Smooth muscle cell (in vitro differentiated cells): ENCODE data around the gene TUB. TPM values are rescaled to one million over a fixed set of nuclear protein-coding genes. Genes with fewer than 3 reads are reported as not detected.

Experiments
- DNase-seq: peaks from one replicate; lab custom pipeline; 2025; ENCODE audit not compliant: unreplicated experiment; lab: John Stamatoyannopoulos, UW
- H2AFZ ChIP-seq: fragments of 200-600 bp; sonication (generic); 2 replicates; pipeline ENCODE4 v1.6.0; 2016; ENCODE audit warnings: antibody characterized with exemption, low read depth, mild to moderate bottlenecking
- H3F3A ChIP-seq: fragments of 200-600 bp; sonication (generic); 2 replicates; pipeline ENCODE4 v1.6.0; 2017; ENCODE audit warnings: antibody characterized with exemption, low read depth
- H3K27ac ChIP-seq: fragments of 200-600 bp; sonication (generic); 2 replicates; pipeline ENCODE4 v1.5.1; 2016; ENCODE audit warnings: low read depth, mild to moderate bottlenecking
- H3K27me3 ChIP-seq: fragments of 200-600 bp; sonication (generic); 2 replicates; pipeline ENCODE4 v1.6.1; 2016; ENCODE audit warnings: low read depth, mild to moderate bottlenecking
- H3K36me3 ChIP-seq: fragments of 200-600 bp; sonication (generic); 2 replicates; pipeline ENCODE4 v1.5.1; 2016; ENCODE audit warnings: low read depth
- H3K4me1 ChIP-seq: fragments of 200-600 bp; sonication (generic); 2 replicates; pipeline ENCODE4 v1.5.1; 2016; ENCODE audit warnings: low read depth
- H3K4me2 ChIP-seq: fragments of 200-600 bp; sonication (generic); 2 replicates; pipeline ENCODE4 v1.6.0; 2016; ENCODE audit warnings: mild to moderate bottlenecking
- H3K4me3 ChIP-seq: fragments of 200-600 bp; sonication (generic); 2 replicates; pipeline ENCODE4 v1.5.1; 2016; ENCODE audit warnings: mild to moderate bottlenecking
- H3K79me2 ChIP-seq: fragments of 200-600 bp; sonication (generic); 2 replicates; pipeline ENCODE4 v1.6.0; 2016; ENCODE audit warnings: low read depth, mild to moderate bottlenecking
- H3K9ac ChIP-seq: fragments of 200-600 bp; sonication (generic); 2 replicates; pipeline ENCODE4 v1.6.0; 2016; ENCODE audit warnings: low read depth
- H3K9me3 ChIP-seq: fragments of 200-600 bp; sonication (generic); replicated peaks from 2 replicates; pipeline ENCODE4 v1.5.1; 2016; ENCODE audit warnings: low read depth
- H4K20me1 ChIP-seq: fragments of 200-600 bp; sonication (generic); 2 replicates; pipeline ENCODE4 v1.6.0; 2016; ENCODE audit warnings: low read depth
- CTCF ChIP-seq: fragments of 200-600 bp; sonication (generic); IDR thresholded peaks from 2 replicates; pipeline ENCODE4 v1.5.1; 2017; ENCODE audit warnings: borderline replicate concordance, mild to moderate bottlenecking, antibody characterized with exemption; ENCODE audit not compliant: insufficient read depth, poor library complexity, severe bottlenecking
- WGBS: methylation state at CpG from one replicate; pipeline ENCODE4 v1.1.7; 2016; ENCODE audit warnings: low lambda C conversion rate; 5-methylcytosine and 5-hydroxymethylcytosine counted together
- polyA plus RNA-seq: library from polyadenylated mRNA; unstranded; fragments of >200 nt; fragmentation: Nextera tagmentation; extraction: Ambion mirVana; gene quantifications from 2 replicates; pipeline ENCODE4 v1.2.1, GENCODE V29; 2016
- total RNA-seq: library from RNA; depleted of rRNA; stranded (reverse); fragments of >200 nt; gene quantifications from 2 replicates; pipeline ENCODE4 v1.2.3, GENCODE V29; 2014

The TUB gene
- total and polyA plus RNA-seq, 2 experiments from 2014 or later = 6.0 to 9.5 TPM

GRCh38 chr11:8095371-8095770 lies 14.4 kb downstream of the TUB start:
- Histone ChIP-seq H3K27ac (no peak overlapping the region), H3K36me3 (no peaks in the 10 kb centered on the region), H3K4me3 (no peak overlapping the region), H3K9ac (no peak overlapping the region), H3K4me1 (no peaks in the 10 kb centered on the region), H3K4me2 (no peak overlapping the region), H4K20me1 (peaks cover 21% of the 10 kb centered on the region), H3K79me2 (no peaks in the 10 kb centered on the region), H3K9me3 (no peaks in the 10 kb centered on the region), H3F3A (no peaks in the 10 kb centered on the region), H3K27me3 (no peaks in the 10 kb centered on the region), H2AFZ (no peak overlapping the region)
- 95% methylated on average over 12 of the region's 12 CpGs for WGBS
- DNase-seq = no peak
- TF ChIP-seq CTCF = no peak

GRCh38 chr11:8095806-8096522 lies 15.0 kb downstream of the TUB start:
- DNase-seq = no peak
- Histone ChIP-seq H3K4me2 (no peak overlapping the region), H3K9ac (no peak overlapping the region), H3K36me3 (no peaks in the 10 kb centered on the region), H4K20me1 (peaks cover 15% of the 10 kb centered on the region), H3K4me3 (no peak overlapping the region), H3K9me3 (no peaks in the 10 kb centered on the region), H3K4me1 (no peaks in the 10 kb centered on the region), H3K79me2 (no peaks in the 10 kb centered on the region), H3F3A (no peaks in the 10 kb centered on the region), H3K27ac (no peak overlapping the region), H2AFZ (no peak overlapping the region), H3K27me3 (no peaks in the 10 kb centered on the region)
- WGBS = 95% methylated on average over 5 of the region's 5 CpGs
- TF ChIP-seq CTCF = no peak

- H3K36me3 ChIP-seq = no peaks in the 10 kb centered on the region
- H3K27me3 ChIP-seq = no peaks in the 10 kb centered on the region
- H3K79me2 ChIP-seq = no peaks in the 10 kb centered on the region
- H4K20me1 ChIP-seq = peaks cover 10% of the 10 kb centered on the region
- H3K9ac ChIP-seq = no peak overlapping the region
- H3K27ac ChIP-seq = no peak overlapping the region
- no peaks in the 10 kb centered on the region for H3K9me3 ChIP-seq
- no peak overlapping the region for H2AFZ ChIP-seq
- no peak for DNase-seq
- no peak overlapping the region for H3K4me3 ChIP-seq
- no peaks in the 10 kb centered on the region for H3F3A ChIP-seq
- WGBS = 95% methylated on average over 5 of the region's 6 CpGs
- H3K4me1 ChIP-seq = no peaks in the 10 kb centered on the region
- no peak overlapping the region for H3K4me2 ChIP-seq
- no peak for TF ChIP-seq CTCF
Measured at GRCh38 chr11:8096575-8096974, 15.6 kb downstream of the TUB start.

GRCh38 chr11:8097062-8097461 lies 16.1 kb downstream of the TUB start:
- Histone ChIP-seq H3F3A (no peaks in the 10 kb centered on the region), H4K20me1 (peaks cover 10% of the 10 kb centered on the region), H3K79me2 (no peaks in the 10 kb centered on the region), H3K9ac (no peak overlapping the region), H3K4me1 (no peaks in the 10 kb centered on the region), H2AFZ (no peak overlapping the region), H3K4me2 (no peak overlapping the region), H3K27me3 (no peaks in the 10 kb centered on the region), H3K9me3 (no peaks in the 10 kb centered on the region), H3K27ac (no peak overlapping the region), H3K4me3 (no peak overlapping the region), H3K36me3 (no peaks in the 10 kb centered on the region)
- TF ChIP-seq CTCF = no peak
- WGBS = 95% methylated on average over 8 of the region's 8 CpGs
- no peak for DNase-seq
